Ishikawa (cell line): Measurements from ENCODE around the gene RHBDF2.

ENCODE experiments used
- CEBPB ChIP-seq: IDR thresholded peaks from 2 replicates; pipeline ENCODE4 v1.6.1; 2012
- CREB1 ChIP-seq: IDR thresholded peaks from 2 replicates; pipeline ENCODE4 v1.6.1; 2012; ENCODE audit warnings: low read depth
- EGR1 ChIP-seq: IDR thresholded peaks from 2 replicates; pipeline ENCODE4 v1.6.1; 2012
- EP300 ChIP-seq: IDR thresholded peaks from 2 replicates; pipeline ENCODE4 v1.6.1; 2012; ENCODE audit warnings: borderline replicate concordance
- FOXM1 ChIP-seq: IDR thresholded peaks from 2 replicates; pipeline ENCODE4 v1.6.1; 2012; ENCODE audit warnings: low read depth, borderline replicate concordance
- NFIC ChIP-seq: IDR thresholded peaks from 2 replicates; pipeline ENCODE4 v1.6.1; 2012
- RAD21 ChIP-seq: IDR thresholded peaks from 2 replicates; pipeline ENCODE4 v1.6.1; 2012; ENCODE audit warnings: low read depth
- TAF1 ChIP-seq: IDR thresholded peaks from 2 replicates; pipeline ENCODE4 v1.6.1; 2012; ENCODE audit warnings: low read depth, mild to moderate bottlenecking
- TCF12 ChIP-seq: IDR thresholded peaks from 2 replicates; pipeline ENCODE4 v1.6.1; 2012; ENCODE audit warnings: low read depth
- TEAD4 ChIP-seq: IDR thresholded peaks from 2 replicates; pipeline ENCODE4 v1.6.1; 2012
- YY1 ChIP-seq: IDR thresholded peaks from 2 replicates; pipeline ENCODE4 v1.6.1; 2012; ENCODE audit warnings: low read depth
- ZBTB7A ChIP-seq: IDR thresholded peaks from 2 replicates; pipeline ENCODE4 v1.6.1; 2012; ENCODE audit warnings: low read depth
- TF ChIP-seq, protein P1 (sequence below): IDR thresholded peaks from 2 replicates; pipeline ENCODE4 v1.6.1; 2012
- TF ChIP-seq, protein P2 (sequence below): IDR thresholded peaks from 2 replicates; pipeline ENCODE4 v1.6.1; 2012; ENCODE audit warnings: low read depth, mild to moderate bottlenecking
- TF ChIP-seq, protein P3 (sequence below): IDR thresholded peaks from 2 replicates; pipeline ENCODE4 v1.6.1; 2012

Gene RHBDF2

DNA sequence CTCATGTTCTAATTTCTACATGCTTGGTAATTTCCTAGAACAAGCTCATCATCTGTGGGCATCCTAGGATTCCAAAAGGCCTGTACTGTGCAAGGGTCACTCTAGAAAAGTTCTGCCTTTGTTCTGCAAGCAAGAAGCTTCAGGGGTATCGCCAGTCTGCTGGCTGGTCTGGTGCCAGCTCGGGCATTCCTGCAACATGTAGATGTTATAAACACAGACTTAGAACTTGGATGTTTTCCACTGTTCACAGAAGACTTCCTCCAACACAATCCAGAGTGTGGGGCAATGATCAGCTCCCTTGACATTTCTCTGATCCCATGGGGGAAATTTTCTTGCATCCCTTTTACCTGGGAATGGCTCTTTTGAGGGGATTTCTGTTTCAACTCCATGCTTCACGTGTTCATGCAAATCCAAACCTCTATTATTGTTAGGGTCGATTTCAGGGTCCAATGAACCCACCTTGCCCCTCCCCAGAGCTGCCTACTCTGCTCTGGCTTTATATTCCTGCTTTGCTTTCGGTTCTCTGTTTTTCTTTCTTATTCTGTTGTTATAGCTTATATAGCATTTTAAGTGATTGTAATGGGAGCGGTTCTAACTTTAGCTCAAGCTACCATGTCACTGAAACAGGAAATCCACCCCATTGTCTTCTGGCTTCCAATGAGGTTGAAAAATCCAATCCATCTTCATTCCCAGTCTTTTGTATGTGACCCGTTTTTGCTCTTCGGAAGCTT, 73.6 kb downstream of the RHBDF2 start:
- TF ChIP-seq ZBTB7A (no peak), TCF12 (no peak), TAF1 (no peak), EP300 (no peak), NFIC (no peak), RAD21 (no peak), EGR1 (no peak), YY1 (no peak)
- TF ChIP-seq, protein P1, sequence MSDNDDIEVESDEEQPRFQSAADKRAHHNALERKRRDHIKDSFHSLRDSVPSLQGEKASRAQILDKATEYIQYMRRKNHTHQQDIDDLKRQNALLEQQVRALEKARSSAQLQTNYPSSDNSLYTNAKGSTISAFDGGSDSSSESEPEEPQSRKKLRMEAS, result no peak
- TF ChIP-seq, protein P2, sequence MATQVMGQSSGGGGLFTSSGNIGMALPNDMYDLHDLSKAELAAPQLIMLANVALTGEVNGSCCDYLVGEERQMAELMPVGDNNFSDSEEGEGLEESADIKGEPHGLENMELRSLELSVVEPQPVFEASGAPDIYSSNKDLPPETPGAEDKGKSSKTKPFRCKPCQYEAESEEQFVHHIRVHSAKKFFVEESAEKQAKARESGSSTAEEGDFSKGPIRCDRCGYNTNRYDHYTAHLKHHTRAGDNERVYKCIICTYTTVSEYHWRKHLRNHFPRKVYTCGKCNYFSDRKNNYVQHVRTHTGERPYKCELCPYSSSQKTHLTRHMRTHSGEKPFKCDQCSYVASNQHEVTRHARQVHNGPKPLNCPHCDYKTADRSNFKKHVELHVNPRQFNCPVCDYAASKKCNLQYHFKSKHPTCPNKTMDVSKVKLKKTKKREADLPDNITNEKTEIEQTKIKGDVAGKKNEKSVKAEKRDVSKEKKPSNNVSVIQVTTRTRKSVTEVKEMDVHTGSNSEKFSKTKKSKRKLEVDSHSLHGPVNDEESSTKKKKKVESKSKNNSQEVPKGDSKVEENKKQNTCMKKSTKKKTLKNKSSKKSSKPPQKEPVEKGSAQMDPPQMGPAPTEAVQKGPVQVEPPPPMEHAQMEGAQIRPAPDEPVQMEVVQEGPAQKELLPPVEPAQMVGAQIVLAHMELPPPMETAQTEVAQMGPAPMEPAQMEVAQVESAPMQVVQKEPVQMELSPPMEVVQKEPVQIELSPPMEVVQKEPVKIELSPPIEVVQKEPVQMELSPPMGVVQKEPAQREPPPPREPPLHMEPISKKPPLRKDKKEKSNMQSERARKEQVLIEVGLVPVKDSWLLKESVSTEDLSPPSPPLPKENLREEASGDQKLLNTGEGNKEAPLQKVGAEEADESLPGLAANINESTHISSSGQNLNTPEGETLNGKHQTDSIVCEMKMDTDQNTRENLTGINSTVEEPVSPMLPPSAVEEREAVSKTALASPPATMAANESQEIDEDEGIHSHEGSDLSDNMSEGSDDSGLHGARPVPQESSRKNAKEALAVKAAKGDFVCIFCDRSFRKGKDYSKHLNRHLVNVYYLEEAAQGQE, result no peak

DNA sequence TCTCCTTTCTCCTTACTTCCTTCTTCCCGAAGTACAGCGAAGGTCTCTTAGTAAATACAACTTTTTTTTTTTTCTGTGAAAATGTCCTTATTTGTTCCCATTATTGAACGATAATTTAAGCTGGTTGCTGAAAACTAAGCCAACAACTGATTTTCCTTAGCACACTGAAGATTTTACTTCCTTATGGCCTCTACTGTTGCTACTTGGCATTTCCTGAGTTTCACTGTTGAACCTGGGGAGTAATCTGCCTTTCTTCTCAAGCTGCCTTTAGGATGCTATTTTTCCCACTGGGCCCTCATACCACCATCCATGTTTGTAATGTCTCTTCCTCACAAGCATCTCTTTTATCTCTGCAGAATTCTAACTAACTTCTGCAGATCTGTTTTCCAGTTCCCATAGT, 74.4 kb downstream of the RHBDF2 start:
- no peak for TF ChIP-seq EGR1
- TF ChIP-seq CEBPB, result no peak
- no peak for TF ChIP-seq CREB1
- TF ChIP-seq NFIC, result no peak
- TF ChIP-seq ZBTB7A, result no peak
- TF ChIP-seq, protein P3, sequence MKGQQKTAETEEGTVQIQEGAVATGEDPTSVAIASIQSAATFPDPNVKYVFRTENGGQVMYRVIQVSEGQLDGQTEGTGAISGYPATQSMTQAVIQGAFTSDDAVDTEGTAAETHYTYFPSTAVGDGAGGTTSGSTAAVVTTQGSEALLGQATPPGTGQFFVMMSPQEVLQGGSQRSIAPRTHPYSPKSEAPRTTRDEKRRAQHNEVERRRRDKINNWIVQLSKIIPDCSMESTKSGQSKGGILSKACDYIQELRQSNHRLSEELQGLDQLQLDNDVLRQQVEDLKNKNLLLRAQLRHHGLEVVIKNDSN, result no peak
- TF ChIP-seq RAD21, result no peak
- no peak for TF ChIP-seq YY1
- TF ChIP-seq EP300, result no peak

DNA sequence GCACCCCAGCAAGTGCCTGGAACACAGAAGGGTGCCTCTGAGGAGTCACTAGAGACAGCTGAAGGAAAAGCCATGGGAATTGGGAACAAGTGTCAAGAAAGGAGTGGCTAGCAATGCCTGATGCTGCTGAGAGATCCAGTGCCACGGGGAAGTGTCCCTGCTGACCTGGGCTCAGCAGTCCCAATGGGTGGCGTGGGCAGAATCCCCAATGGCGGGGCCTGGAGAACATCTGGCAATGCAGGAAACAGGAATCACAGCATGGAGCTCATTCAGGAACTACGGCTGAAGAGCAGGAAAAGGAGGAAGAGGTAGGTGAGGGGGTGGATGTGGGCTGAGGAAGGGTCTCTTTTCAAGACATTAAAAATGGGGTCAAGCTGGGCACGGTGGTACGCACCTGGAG, 78.4 kb downstream of the RHBDF2 start:
- TF ChIP-seq RAD21, result no peak
- no peak for TF ChIP-seq TAF1
- TF ChIP-seq YY1, result no peak
- no peak for TF ChIP-seq FOXM1
- no peak for TF ChIP-seq EP300
- TF ChIP-seq, protein P1, result no peak
- TF ChIP-seq, protein P2, result no peak
- no peak for TF ChIP-seq ZBTB7A
- TF ChIP-seq TEAD4, result no peak
- TF ChIP-seq CREB1, result no peak
- TF ChIP-seq, protein P3, result no peak
- no peak for TF ChIP-seq TCF12

DNA sequence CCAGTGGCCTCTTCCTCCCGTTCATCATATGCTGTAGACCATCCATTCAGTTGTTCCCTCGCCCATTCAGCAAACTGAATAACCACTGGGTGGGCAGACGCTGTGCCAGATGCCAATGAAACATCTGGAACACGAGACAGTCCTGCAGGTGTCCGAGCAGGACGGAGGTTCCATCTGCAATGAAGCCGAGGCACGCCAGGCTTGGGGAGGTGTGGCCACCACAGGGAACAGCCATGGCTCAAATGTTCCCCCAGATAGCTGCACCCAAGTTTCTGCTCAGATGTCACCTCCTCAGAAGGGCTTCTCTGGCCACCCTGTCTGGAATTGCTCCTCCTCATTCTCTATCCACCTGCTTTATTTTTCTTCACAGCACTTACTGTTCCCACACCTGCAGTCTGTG, 78.8 kb downstream of the RHBDF2 start:
- TF ChIP-seq RAD21, result no peak
- TF ChIP-seq, protein P3, result no peak
- no peak for TF ChIP-seq FOXM1
- TF ChIP-seq YY1, result no peak

DNA sequence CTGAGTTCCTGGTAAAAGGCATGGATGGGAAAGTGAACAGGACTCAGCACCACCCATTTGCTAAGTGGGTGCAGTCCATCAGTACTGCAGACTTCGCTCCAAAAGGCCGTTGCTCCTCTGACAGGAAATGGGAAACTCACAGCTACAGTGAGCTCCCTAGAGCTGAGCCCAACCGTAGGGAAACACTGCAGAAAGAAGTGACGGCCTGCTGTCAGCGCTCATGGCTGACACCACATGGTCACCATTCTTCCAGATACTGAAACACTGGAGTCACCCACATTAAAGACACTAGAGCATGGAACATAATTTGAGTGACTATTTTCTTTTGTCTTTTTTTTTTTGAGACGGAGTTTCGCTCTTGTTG, 80.2 kb downstream of the RHBDF2 start:
- TF ChIP-seq ZBTB7A (no peak), NFIC (no peak), RAD21 (no peak), TAF1 (no peak), FOXM1 (no peak), YY1 (no peak), CEBPB (no peak), TEAD4 (no peak)
- TF ChIP-seq, protein P3, result no peak
- TF ChIP-seq, protein P2, result no peak
- TF ChIP-seq, protein P1, result no peak
